Sigmoid colon (tissue), 7 donors: ENCODE results near the gene FAM3B. TPM values are rescaled to one million over a fixed set of nuclear protein-coding genes. Genes with fewer than 3 reads are reported as not detected.
"Not testable (repeated sequence)": the region's sequence is repeated elsewhere in the genome, so short reads cannot be mapped to it uniquely, and the experiment has no call there.

Source experiments
- DNase-seq: peaks from one replicate; pipeline ENCODE4 v3.0.0-alpha.2; 2019
- H3K27ac ChIP-seq, 4 donors: fragments of 200-600 bp; sonication (generic); one replicate each; pipeline ENCODE4 v1.5.1; 2016 to 2019; ENCODE audit warnings: mild to moderate bottlenecking in 1 of 4
- H3K27me3 ChIP-seq, 3 donors: fragments of 200-600 bp; sonication (generic); one replicate each; pipeline ENCODE4 v1.5.1; 2019; ENCODE audit warnings: mild to moderate bottlenecking in 1 of 3
- H3K36me3 ChIP-seq, 4 donors: fragments of 200-600 bp; sonication (generic); one replicate each; pipeline ENCODE4 v1.5.1; 2016 to 2019
- H3K4me1 ChIP-seq, 4 donors: fragments of 200-600 bp; sonication (generic); one replicate each; pipeline ENCODE4 v1.5.1; 2017 to 2019
- H3K4me3 ChIP-seq, 4 donors: fragments of 200-600 bp; sonication (generic); one replicate each; pipeline ENCODE4 v1.5.1; 2017 to 2019; ENCODE audit warnings: mild to moderate bottlenecking in 2 of 4, moderate library complexity in 1 of 4
- H3K9me3 ChIP-seq, 4 donors: fragments of 200-600 bp in 3 of 4; sonication (generic) in 3 of 4; one replicate each; pipeline versions ENCODE4 v1.5.1 to v1.6.1; 2013 to 2019
- CTCF ChIP-seq, 4 experiments: fragments of 450-650 bp in 3 of 4; fragments of 200-600 bp in 1 of 4; IDR thresholded peaks; one replicate each; pipeline ENCODE4 v1.5.1; 2016 to 2019; ENCODE audit warnings: antibody characterized with exemption in 4 of 4, mild to moderate bottlenecking in 3 of 4, moderate library complexity in 2 of 4
- EP300 ChIP-seq, 4 donors: sonication (generic); formaldehyde crosslinking; IDR thresholded peaks; one replicate each; pipeline ENCODE4 v1.6.1; 2017; ENCODE audit warnings: antibody characterized with exemption in 4 of 4
- POLR2A ChIP-seq, 2 donors: fragments of 450-650 bp; IDR thresholded peaks; one replicate each; pipeline ENCODE4 v1.6.1; 2016; ENCODE audit warnings: antibody characterized with exemption in 2 of 2, mild to moderate bottlenecking in 2 of 2, moderate library complexity in 2 of 2
- POLR2AphosphoS5 ChIP-seq, 4 donors: sonication (generic); formaldehyde crosslinking; IDR thresholded peaks; one replicate each; pipeline ENCODE4 v1.6.1; 2017; ENCODE audit warnings: antibody characterized with exemption in 4 of 4
- WGBS, 2 donors: extraction: QIAGEN DNeasy Blood & Tissue Kit; methylation state at CpG; one replicate each; pipeline ENCODE4 v1.1.7; 2013; 5-methylcytosine and 5-hydroxymethylcytosine counted together
- intact Hi-C: fragments of 100-400 bp; cut with DNase I; formaldehyde crosslinking; loops from one replicate; pipeline ENCODE4 v1.15.1; 2023
- polyA plus RNA-seq, 3 donors: library from polyadenylated mRNA; stranded (reverse); fragments of 200-250 nt; gene quantifications; one replicate each; pipeline ENCODE4 v1.2.3, GENCODE V29; 2013
- total RNA-seq, 4 donors: library from RNA; depleted of rRNA; stranded (reverse); fragments of >200 nt; gene quantifications; one replicate each; pipeline ENCODE4 v1.1.0, GENCODE V29; 2016
- donor health status: healthy with polysubstance abuse.
- donor health status: Bipolar disorder and iron deficiency.
- donor health status: healthy.

The FAM3B gene
- total and polyA plus RNA-seq, 7 donors = 0.16 to 2.5 (median 1.4) TPM; not detected in 4

GRCh38 chr21:41359286-41359685 lies 42.7 kb downstream of the FAM3B start:
- TF ChIP-seq POLR2AphosphoS5 (IDR thresholded peaks at IDR 0.05) (no peak), POLR2A (IDR thresholded peaks at IDR 0.05) (no peak), EP300 (IDR thresholded peaks at IDR 0.05) (no peak), CTCF (IDR thresholded peaks at IDR 0.05) (no peak)
- intact Hi-C loops = no loop called here
- Histone ChIP-seq H3K36me3 (no peaks in the 10 kb centered on the region), H3K4me1 (peaks cover 0 to 22% (median 5%) of the 10 kb centered on the region in 4 donors), H3K9me3 (no peaks in the 10 kb centered on the region), H3K27ac (peak overlapping the region in 1 of 4 donors; percentile 11), H3K27me3 (no peaks in the 10 kb centered on the region), H3K4me3 (no peak overlapping the region)
- 82 to 84% methylated on average over 12 of the region's 12 CpGs for WGBS, 2 donors
- DNase-seq = no peak

GRCh38 chr21:41359754-41360071 lies 43.1 kb downstream of the FAM3B start:
- 27 to 60% methylated on average over 4 of the region's 4 CpGs for WGBS, 2 donors
- not testable (repeated sequence) for DNase-seq, H3K9me3 ChIP-seq, H3K36me3 ChIP-seq, H3K27me3 ChIP-seq, H3K4me3 ChIP-seq
- Histone ChIP-seq H3K4me1 (peaks cover 0 to 22% (median 5%) of the 10 kb centered on the region in 4 donors), H3K27ac (peak overlapping the region in 2 of 4 donors; percentile 11 to 73)
- intact Hi-C loops = loop anchor here (10.0 kb wide), 1 partner anchor 55 kb away; no protein-coding TSS in a partner anchor

GRCh38 chr21:41360072-41360821 lies 43.6 kb downstream of the FAM3B start:
- H3K4me3 ChIP-seq = no peak overlapping the region

GRCh38 chr21:41361053-41361785 lies 44.6 kb downstream of the FAM3B start:
- no peaks in the 10 kb centered on the region for H3K9me3 ChIP-seq
- TF ChIP-seq POLR2A (IDR thresholded peaks at IDR 0.05) (no peak), CTCF (IDR thresholded peaks at IDR 0.05) (no peak), EP300 (IDR thresholded peaks at IDR 0.05) (no peak), POLR2AphosphoS5 (IDR thresholded peaks at IDR 0.05) (no peak)
- intact Hi-C loops = loop anchor here (10.0 kb wide), 1 partner anchor 54 kb away; no protein-coding TSS in a partner anchor
- no peak for DNase-seq
- no peaks in the 10 kb centered on the region for H3K36me3 ChIP-seq
- H3K27me3 ChIP-seq = no peaks in the 10 kb centered on the region
- 51 to 80% methylated on average over 16 of the region's 16 CpGs for WGBS, 2 donors
- H3K4me1 ChIP-seq = peaks cover 0 to 22% (median 5%) of the 10 kb centered on the region in 4 donors
- peak overlapping the region in 3 of 4 donors; percentile 31 to 41 (median 37) for H3K4me3 ChIP-seq
- peak overlapping the region; percentile 70 to 80 (median 72) for H3K27ac ChIP-seq

More at GRCh38 chr21:41360072-41360821, 43.6 kb downstream of the FAM3B start:
- H3K4me1 ChIP-seq = peaks cover 0 to 22% (median 5%) of the 10 kb centered on the region in 4 donors
- no peak for TF ChIP-seq POLR2AphosphoS5 (IDR thresholded peaks at IDR 0.05)
- no peak for TF ChIP-seq POLR2A (IDR thresholded peaks at IDR 0.05)
- no peak for TF ChIP-seq CTCF (IDR thresholded peaks at IDR 0.05)
- no peak for TF ChIP-seq EP300 (IDR thresholded peaks at IDR 0.05)
- intact Hi-C loops = loop anchor here (10.0 kb wide), 1 partner anchor 55 kb away; no protein-coding TSS in a partner anchor
- H3K27ac ChIP-seq = peak overlapping the region; percentile 70 to 80 (median 72)
- WGBS, 2 donors = 39 to 72% methylated on average over 22 of the region's 22 CpGs
- DNase-seq = peak; percentile 86
- no peaks in the 10 kb centered on the region for H3K27me3 ChIP-seq
- H3K36me3 ChIP-seq = no peaks in the 10 kb centered on the region
- no peaks in the 10 kb centered on the region for H3K9me3 ChIP-seq
